Naive thymus-derived CD4-positive, alpha-beta T cell (primary cell): Measurements from ENCODE around the gene CRHR1. TPM values are rescaled to one million over a fixed set of nuclear protein-coding genes. Genes with fewer than 3 reads are reported as not detected.

Experiments used
- ATAC-seq: fragments of 150-1000 bp; cut with Tn5 transposase; 2 replicates; pipeline ENCODE4 v1.10.0; 2021; ENCODE audit warnings: mild to moderate bottlenecking, moderate library complexity
- CTCF ChIA-PET: fragments of 350-600 bp; sonication (Branson Sonifier 250); formaldehyde crosslinking; loops from one replicate; lab custom pipeline; 2021; ENCODE audit warnings: antibody characterized with exemption; lab: Charles Lee
- POLR2A ChIA-PET: fragments of 350-600 bp; sonication (Branson Sonifier 250); formaldehyde crosslinking; loops from one replicate; lab custom pipeline; 2021; ENCODE audit warnings: antibody characterized with exemption, inconsistent platforms; lab: Charles Lee
- DNase-seq, 9 donors: peaks; one replicate each; pipeline versions ENCODE4 v3.0.0 to v3.0.0-alpha.2; 2020 to 2022; ENCODE audit warnings: mixed read lengths in 1 of 9
- H3K27ac ChIP-seq: one replicate; pipeline ENCODE4 v1.7.0; 2013; ENCODE audit warnings: mild to moderate bottlenecking, low read depth, low read length, moderate library complexity
- H3K27me3 ChIP-seq, 2 donors: one replicate each; pipeline ENCODE4 v1.7.0; 2013; ENCODE audit warnings: low read length in 2 of 2, mild to moderate bottlenecking in 2 of 2, moderate library complexity in 2 of 2; ENCODE audit not compliant: control insufficient read depth in 2 of 2, insufficient read depth in 2 of 2
- H3K36me3 ChIP-seq, 3 experiments: 1 replicate in 2 of 3; 2 replicates in 1 of 3; pipeline ENCODE4 v1.7.0; 2013; ENCODE audit warnings: low read length in 3 of 3, mild to moderate bottlenecking in 3 of 3, moderate library complexity in 1 of 3; ENCODE audit not compliant: insufficient read depth in 3 of 3, control insufficient read depth in 2 of 3
- H3K4me1 ChIP-seq, 2 donors: one replicate each; pipeline ENCODE4 v1.7.0; 2013; ENCODE audit warnings: low read length in 2 of 2, mild to moderate bottlenecking in 2 of 2, moderate library complexity in 1 of 2; ENCODE audit not compliant: control insufficient read depth in 2 of 2, insufficient read depth in 2 of 2
- H3K4me3 ChIP-seq: 2 replicates; pipeline ENCODE4 v1.7.0; 2013; ENCODE audit warnings: mild to moderate bottlenecking, low read length
- H3K9me3 ChIP-seq, 3 experiments: 1 replicate in 2 of 3; 2 replicates in 1 of 3; pipeline ENCODE4 v1.7.0; 2013; ENCODE audit warnings: low read length in 3 of 3; ENCODE audit not compliant: control insufficient read depth in 2 of 3
- H3K27ac Mint-ChIP-seq, 9 donors: one replicate each; pipeline ENCODE4 v1.8.0; 2020 to 2022; ENCODE audit warnings: mixed read lengths in 9 of 9, mild to moderate bottlenecking in 8 of 9, moderate library complexity in 5 of 9, inconsistent platforms in 2 of 9
- H3K27me3 Mint-ChIP-seq, 5 donors: one replicate each; pipeline ENCODE4 v1.8.0; 2021 to 2022; ENCODE audit warnings: mixed read lengths in 5 of 5, mild to moderate bottlenecking in 1 of 5
- H3K36me3 Mint-ChIP-seq, 5 donors: one replicate each; pipeline ENCODE4 v1.8.0; 2020 to 2022; ENCODE audit warnings: mixed read lengths in 5 of 5, mild to moderate bottlenecking in 3 of 5, inconsistent platforms in 1 of 5
- H3K4me1 Mint-ChIP-seq, 7 donors: one replicate each; pipeline ENCODE4 v1.8.0; 2020 to 2022; ENCODE audit warnings: mixed read lengths in 7 of 7, mild to moderate bottlenecking in 3 of 7, inconsistent platforms in 1 of 7
- H3K4me3 Mint-ChIP-seq, 10 donors: one replicate each; pipeline ENCODE4 v1.8.0; 2020 to 2022; ENCODE audit warnings: mild to moderate bottlenecking in 10 of 10, mixed read lengths in 10 of 10, moderate library complexity in 6 of 10, inconsistent platforms in 2 of 10
- H3K9me3 Mint-ChIP-seq, 11 donors: one replicate each; pipeline ENCODE4 v1.8.0; 2020 to 2022; ENCODE audit warnings: mixed read lengths in 11 of 11, mild to moderate bottlenecking in 4 of 11, inconsistent platforms in 1 of 11, moderate library complexity in 1 of 11
- intact Hi-C, 2 donors: fragments of 100-400 bp; cut with micrococcal nuclease; formaldehyde crosslinking; loops; one replicate each; pipeline ENCODE4 v1.15.1; 2023
- polyA plus RNA-seq, 2 donors: library from polyadenylated mRNA; unstranded; fragments of 300-500 nt; fragmentation: Illumina TruSeq; gene quantifications; one replicate each; pipeline ENCODE4 v1.2.3, GENCODE V29; 2021
- total RNA-seq, 6 experiments: library from RNA in 5 of 6; stranded (reverse) in 5 of 6; gene quantifications; 1 replicate in 5 of 6; 2 replicates in 1 of 6; pipeline ENCODE4 v1.2.3 and lab custom pipeline; 2021 to 2026

Gene CRHR1
- total and polyA plus RNA-seq, 7 experiments from 2014 or later: not detected

DNA sequence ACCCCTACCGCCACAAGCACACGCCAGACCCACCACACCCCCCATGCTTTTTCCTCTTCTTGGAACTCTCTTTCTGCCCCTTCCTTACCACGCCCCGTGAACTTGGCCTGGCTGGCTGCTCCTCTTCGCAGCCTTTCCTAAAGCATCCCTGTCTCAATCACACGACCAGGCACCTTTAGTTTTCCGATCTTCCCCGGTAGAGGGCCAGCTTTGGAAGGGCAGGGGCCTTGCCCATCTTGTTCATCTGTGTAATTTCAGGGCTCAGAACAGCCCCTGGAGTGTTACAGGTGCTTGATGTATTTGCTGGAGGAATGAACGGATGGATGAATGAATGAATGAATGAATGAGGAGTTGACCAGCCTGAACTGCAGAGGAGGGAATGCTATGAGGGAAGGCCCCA is 64.3 kb downstream of the CRHR1 start:
- no peak for ATAC-seq
- Histone ChIP-seq H3K27ac (no peak overlapping the region), H3K9me3 (no peaks in the 10 kb centered on the region), H3K36me3 (no peaks in the 10 kb centered on the region), H3K27me3 (no peaks in the 10 kb centered on the region), H3K4me1 (no peaks in the 10 kb centered on the region), H3K4me3 (no peak overlapping the region)
- H3K27me3 Mint-ChIP-seq: peaks cover 0 to 12% (median 1%) of the 10 kb centered on the region in 5 donors
- ChIA-PET CTCF (no interaction called here), POLR2A (no interaction called here)
- H3K36me3 Mint-ChIP-seq: no peaks in the 10 kb centered on the region
- H3K4me1 Mint-ChIP-seq: peaks cover 0 to 7% (median 3%) of the 10 kb centered on the region in 7 donors
- peaks cover 0 to 1% (median 0%) of the 10 kb centered on the region in 11 donors for H3K9me3 Mint-ChIP-seq
- H3K4me3 Mint-ChIP-seq: no peak overlapping the region
- intact Hi-C loops: no loop called here
- H3K27ac Mint-ChIP-seq: no peak overlapping the region
- no peak for DNase-seq

DNA sequence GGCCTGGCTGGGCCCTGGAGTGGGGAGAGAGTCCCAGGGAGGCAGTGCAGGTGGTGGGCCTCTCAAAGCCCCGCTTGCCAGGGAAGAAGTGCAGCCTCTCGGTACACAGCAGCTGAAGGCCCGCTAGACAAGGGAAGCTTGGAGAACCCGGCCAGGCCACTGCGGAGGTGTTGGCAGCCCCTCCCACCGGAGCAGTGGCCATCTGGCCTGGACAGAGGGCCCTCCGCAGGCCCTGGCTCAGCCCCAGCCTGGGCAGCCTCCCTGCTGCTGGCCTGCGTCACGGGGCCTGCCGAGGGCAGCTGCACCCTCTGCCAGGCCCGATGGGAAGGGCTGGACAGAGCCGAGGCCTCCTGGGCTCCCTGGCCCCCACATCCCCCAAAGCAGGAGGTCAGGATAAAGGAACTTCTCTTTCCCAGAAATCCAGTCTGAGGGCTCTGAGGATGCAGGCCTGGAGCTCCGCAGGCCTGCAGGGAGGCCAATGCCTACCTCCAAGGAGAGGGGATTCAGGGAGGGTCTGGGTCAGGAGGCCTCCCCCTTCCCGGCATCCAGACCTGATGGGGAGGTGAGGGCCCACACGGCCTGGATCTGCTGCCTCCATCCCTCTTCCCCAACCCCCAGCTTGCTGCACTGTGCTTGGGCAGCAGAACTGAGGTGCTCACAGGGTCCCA is 64.9 kb downstream of the CRHR1 start:
- ChIA-PET POLR2A (no interaction called here), CTCF (interaction anchor here (0.8 kb wide), 1 partner anchor 22 kb away, joined by 3 read pairs; no protein-coding TSS in a partner anchor)
- intact Hi-C loops: no loop called here
- ATAC-seq: no peak
- H3K4me1 Mint-ChIP-seq: peaks cover 0 to 7% (median 3%) of the 10 kb centered on the region in 7 donors
- H3K27me3 Mint-ChIP-seq: peaks cover 0 to 12% (median 5%) of the 10 kb centered on the region in 5 donors
- H3K9me3 Mint-ChIP-seq: peaks cover 0 to 1% (median 0%) of the 10 kb centered on the region in 11 donors
- H3K36me3 Mint-ChIP-seq: no peaks in the 10 kb centered on the region
- H3K27ac Mint-ChIP-seq: no peak overlapping the region
- no peaks in the 10 kb centered on the region for H3K9me3 ChIP-seq
- H3K4me3 ChIP-seq: no peak overlapping the region
- DNase-seq: no peak
- no peak overlapping the region for H3K4me3 Mint-ChIP-seq
- no peaks in the 10 kb centered on the region for H3K36me3 ChIP-seq
- no peaks in the 10 kb centered on the region for H3K4me1 ChIP-seq
- no peaks in the 10 kb centered on the region for H3K27me3 ChIP-seq
- H3K27ac ChIP-seq: no peak overlapping the region

DNA sequence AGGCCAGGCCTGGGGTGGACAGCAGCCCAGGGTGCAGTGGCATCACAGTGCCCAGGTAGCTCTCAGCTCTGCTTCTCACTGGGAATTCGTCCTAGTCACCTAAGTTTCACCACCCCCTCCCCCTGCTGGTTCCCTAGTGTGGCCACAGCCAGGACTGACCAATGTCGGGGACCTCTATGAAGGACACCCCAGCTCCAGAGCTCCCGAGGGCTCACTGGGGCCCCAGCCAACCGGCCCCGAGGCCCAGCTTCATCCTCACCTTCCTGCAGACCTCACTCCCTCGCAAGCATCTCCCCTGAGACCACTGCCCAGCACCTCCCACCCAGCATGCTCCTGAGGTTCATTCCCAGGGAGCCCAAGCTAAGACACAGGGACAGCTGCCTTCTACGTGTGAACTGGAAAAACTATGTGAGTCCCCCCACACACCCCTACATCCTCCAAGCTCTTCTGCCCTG is 65.4 kb downstream of the CRHR1 start:
- no peaks in the 10 kb centered on the region for H3K4me1 ChIP-seq
- ATAC-seq: no peak

DNA sequence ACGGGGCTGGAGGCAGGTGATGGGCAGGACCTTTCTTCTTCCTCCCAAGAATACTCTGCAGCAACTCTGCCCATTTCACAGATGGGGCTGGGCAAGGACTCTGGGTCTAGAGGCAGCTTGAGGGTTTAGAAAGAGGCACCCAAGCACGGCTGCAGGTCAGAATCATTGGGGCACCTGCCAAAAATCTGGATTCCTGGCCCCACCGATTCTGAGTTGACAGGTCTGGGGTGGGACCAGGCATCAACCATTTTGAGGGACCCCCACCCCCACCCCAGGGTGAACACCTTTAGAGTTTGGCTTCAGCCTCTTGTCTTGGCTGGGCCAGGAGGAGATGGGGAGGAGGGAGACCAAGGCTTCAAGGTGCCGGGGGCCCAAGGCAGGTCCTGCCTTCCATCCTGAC is 65.9 kb downstream of the CRHR1 start:
- Histone ChIP-seq H3K36me3 (no peaks in the 10 kb centered on the region), H3K4me3 (no peak overlapping the region), H3K9me3 (no peaks in the 10 kb centered on the region), H3K27me3 (no peaks in the 10 kb centered on the region), H3K27ac (no peak overlapping the region), H3K4me1 (no peaks in the 10 kb centered on the region)
- Mint-ChIP-seq H3K27ac (no peak overlapping the region), H3K36me3 (no peaks in the 10 kb centered on the region), H3K4me1 (peaks cover 0 to 7% (median 3%) of the 10 kb centered on the region in 7 donors), H3K27me3 (peaks cover 4 to 12% (median 10%) of the 10 kb centered on the region in 5 donors), H3K4me3 (no peak overlapping the region), H3K9me3 (peaks cover 0 to 2% (median 0%) of the 10 kb centered on the region in 11 donors)
- no peak for ATAC-seq
- ChIA-PET POLR2A (no interaction called here), CTCF (interaction anchor here (0.8 kb wide), 1 partner anchor 23 kb away, joined by 3 read pairs; no protein-coding TSS in a partner anchor)
- no peak for DNase-seq
- intact Hi-C loops: loop anchor here (5.0 kb wide), 1 partner anchor 208 kb away; no protein-coding TSS in a partner anchor

More for the DNA sequence above, 65.4 kb downstream of the CRHR1 start:
- no peak overlapping the region for H3K4me3 ChIP-seq
- no peaks in the 10 kb centered on the region for H3K36me3 Mint-ChIP-seq
- H3K4me3 Mint-ChIP-seq: no peak overlapping the region
- no peaks in the 10 kb centered on the region for H3K36me3 ChIP-seq
- peaks cover 0 to 1% (median 0%) of the 10 kb centered on the region in 11 donors for H3K9me3 Mint-ChIP-seq
- no peaks in the 10 kb centered on the region for H3K9me3 ChIP-seq
- peaks cover 4 to 12% (median 10%) of the 10 kb centered on the region in 5 donors for H3K27me3 Mint-ChIP-seq
- intact Hi-C loops: no loop called here
- POLR2A ChIA-PET: no interaction called here
- H3K4me1 Mint-ChIP-seq: peaks cover 0 to 7% (median 3%) of the 10 kb centered on the region in 7 donors
- H3K27ac ChIP-seq: no peak overlapping the region
- H3K27me3 ChIP-seq: no peaks in the 10 kb centered on the region
- no peak overlapping the region for H3K27ac Mint-ChIP-seq
- CTCF ChIA-PET: interaction anchor here (0.8 kb wide), 1 partner anchor 22 kb away, joined by 3 read pairs; no protein-coding TSS in a partner anchor
- DNase-seq: no peak

DNA sequence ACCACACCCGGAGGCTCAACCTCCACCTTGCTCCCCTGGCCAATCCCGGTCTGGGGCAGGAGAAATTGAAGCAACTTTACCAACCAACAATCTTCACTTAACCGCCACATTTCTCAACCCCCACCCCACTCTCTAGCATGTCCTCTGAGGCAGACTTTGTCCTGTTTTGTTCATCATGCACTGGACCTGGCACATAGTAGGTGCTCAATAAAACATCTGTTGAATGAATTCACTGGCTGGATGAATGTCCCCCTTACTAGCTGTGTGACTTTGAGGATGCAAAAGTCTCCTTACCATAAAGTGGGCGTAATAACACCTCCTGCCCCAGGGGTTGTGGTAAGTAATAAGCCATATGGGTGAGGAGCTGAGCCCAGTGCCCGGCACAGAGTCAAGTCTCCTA is 66.3 kb downstream of the CRHR1 start:
- no peaks in the 10 kb centered on the region for H3K27me3 ChIP-seq

DNA sequence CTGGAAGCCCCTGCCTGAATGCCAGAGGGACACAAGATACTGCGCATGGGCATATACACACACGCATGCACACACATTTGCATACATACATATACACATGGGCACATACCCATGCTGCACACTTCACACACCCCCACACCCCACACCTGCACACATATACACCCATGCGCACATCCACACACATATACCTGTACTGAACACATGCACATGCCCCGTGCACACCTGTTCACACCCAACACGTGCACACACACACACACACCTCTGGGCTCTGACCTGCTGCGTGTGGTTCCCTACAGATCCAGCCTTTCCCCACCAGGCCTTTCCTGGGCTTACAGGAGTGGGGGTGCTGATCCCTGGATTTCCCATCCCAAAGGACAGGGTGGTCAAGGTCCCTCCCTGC is 66.9 kb downstream of the CRHR1 start:
- Mint-ChIP-seq H3K36me3 (peaks cover 0 to 4% (median 0%) of the 10 kb centered on the region in 5 donors), H3K9me3 (peaks cover 0 to 3% (median 0%) of the 10 kb centered on the region in 11 donors), H3K27me3 (peaks cover 4 to 15% (median 11%) of the 10 kb centered on the region in 5 donors), H3K27ac (no peak overlapping the region), H3K4me1 (peaks cover 0 to 7% (median 3%) of the 10 kb centered on the region in 7 donors), H3K4me3 (no peak overlapping the region)
- Histone ChIP-seq H3K27me3 (no peaks in the 10 kb centered on the region), H3K36me3 (no peaks in the 10 kb centered on the region), H3K27ac (no peak overlapping the region), H3K4me3 (no peak overlapping the region), H3K4me1 (no peaks in the 10 kb centered on the region), H3K9me3 (no peaks in the 10 kb centered on the region)
- intact Hi-C loops: loop anchor here (5.0 kb wide), 1 partner anchor 209 kb away; no protein-coding TSS in a partner anchor
- CTCF ChIA-PET: interaction anchor here (1.5 kb wide), 1 partner anchor 11 kb away, joined by 5 read pairs; no protein-coding TSS in a partner anchor
- ATAC-seq: peak; percentile 34
- POLR2A ChIA-PET: no interaction called here
- no peak for DNase-seq

More for the DNA sequence above, 66.3 kb downstream of the CRHR1 start:
- H3K4me3 ChIP-seq: no peak overlapping the region
- ATAC-seq: no peak
- H3K4me1 ChIP-seq: no peaks in the 10 kb centered on the region
- Mint-ChIP-seq H3K9me3 (peaks cover 0 to 3% (median 0%) of the 10 kb centered on the region in 11 donors), H3K27ac (no peak overlapping the region), H3K36me3 (no peaks in the 10 kb centered on the region), H3K4me3 (no peak overlapping the region), H3K4me1 (peaks cover 0 to 7% (median 3%) of the 10 kb centered on the region in 7 donors), H3K27me3 (peaks cover 4 to 15% (median 10%) of the 10 kb centered on the region in 5 donors)
- ChIA-PET CTCF (no interaction called here), POLR2A (no interaction called here)
- intact Hi-C loops: loop anchor here (5.0 kb wide), 1 partner anchor 208 kb away; no protein-coding TSS in a partner anchor
- DNase-seq: no peak
- no peaks in the 10 kb centered on the region for H3K36me3 ChIP-seq
- no peaks in the 10 kb centered on the region for H3K9me3 ChIP-seq
- no peak overlapping the region for H3K27ac ChIP-seq
